HG03097 (cell line): ENCODE data around the gene KIAA1328.

Experiments
- ATAC-seq: cut with Tn5 transposase; IDR thresholded peaks from one replicate; pipeline ENCODE4 v1.9.1; 2021; ENCODE audit not compliant: unreplicated experiment, low FRiP score

Gene KIAA1328

DNA sequence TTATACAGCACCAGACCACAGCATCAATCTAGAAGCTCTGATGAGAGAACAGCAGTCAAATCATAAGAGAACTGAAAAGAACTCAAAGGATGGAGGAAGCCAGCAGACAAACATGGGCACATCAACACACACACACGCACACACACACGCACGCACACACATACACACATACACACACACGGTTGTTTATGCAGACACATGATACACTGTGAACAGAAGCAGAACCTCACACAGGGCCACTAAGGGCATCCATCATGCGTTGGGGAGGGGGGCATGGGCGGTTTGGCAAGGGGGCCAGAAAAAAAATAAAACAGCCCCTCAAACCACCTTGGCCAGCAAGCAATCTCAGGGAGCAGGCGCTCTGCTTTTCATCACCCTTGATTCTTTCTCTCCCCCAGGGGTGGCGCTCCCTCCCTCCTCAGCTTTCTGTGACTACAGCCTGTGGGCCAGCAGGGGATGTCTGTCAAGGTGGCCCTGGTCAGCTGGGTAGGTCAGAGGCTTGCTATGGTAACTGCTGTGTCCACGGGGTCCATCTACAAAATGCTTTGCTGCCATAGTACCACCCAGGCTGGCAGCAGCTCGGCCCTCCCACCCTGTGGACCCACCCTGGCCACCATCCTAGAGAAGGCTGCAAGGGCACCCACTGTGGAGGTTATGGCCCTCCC lies 418.7 kb downstream of the KIAA1328 start:
- ATAC-seq = no peak

DNA sequence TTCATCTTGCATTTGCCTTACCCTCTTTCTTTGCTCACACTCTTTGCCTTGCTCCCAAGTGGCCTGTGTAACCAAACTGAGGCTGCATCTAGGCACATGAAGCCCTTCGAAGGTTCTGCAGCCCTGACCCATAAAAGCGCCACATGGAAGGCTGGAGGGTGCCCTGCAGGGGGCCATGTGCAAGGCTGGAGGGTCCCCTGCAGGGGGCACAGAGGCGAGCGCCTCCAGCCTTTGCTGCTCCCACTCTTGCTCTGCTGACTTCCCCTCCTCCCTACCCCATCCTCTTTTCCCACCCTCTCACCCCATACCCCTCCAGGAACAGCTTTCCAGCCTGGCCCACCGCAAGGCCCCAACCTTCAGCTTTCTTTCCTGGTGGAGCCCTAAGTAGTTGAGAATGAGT lies 419.4 kb downstream of the KIAA1328 start:
- ATAC-seq = no peak

DNA sequence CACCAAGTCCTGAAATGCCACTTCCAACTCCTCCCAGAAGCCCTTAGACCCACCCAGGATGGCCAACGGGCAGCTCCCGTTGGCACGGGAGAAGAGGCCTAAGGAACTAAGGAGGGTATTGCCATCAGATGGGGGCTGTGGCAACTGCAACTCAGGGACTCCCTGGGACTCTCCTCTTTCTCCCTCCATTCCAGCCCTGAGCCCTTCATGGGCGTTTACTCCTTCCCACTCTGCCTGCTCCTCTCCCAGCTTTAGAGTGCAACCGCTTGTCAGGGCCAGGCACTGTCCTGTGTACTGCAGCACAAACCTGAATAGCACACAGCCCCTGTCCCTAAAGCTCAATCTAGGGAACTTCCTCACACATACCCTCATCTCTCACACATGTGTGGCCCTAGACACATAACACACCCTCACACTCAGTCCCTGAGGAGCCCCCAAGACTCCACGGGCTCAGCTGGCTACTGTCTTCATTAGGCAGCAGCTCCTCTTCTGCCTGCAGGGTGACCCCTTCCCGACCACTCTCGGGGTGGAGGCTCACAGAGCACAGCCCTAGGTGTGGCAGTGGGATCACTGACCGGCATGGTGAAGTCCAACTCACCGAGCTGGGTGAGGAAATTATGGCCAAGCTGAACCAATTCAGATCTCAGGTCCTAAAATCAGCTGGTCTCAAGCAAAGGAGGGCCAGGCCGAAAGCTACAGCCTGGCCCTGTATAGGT lies 420.4 kb downstream of the KIAA1328 start:
- no peak for ATAC-seq

GRCh38 chr18:37249895-37250618 lies 421.1 kb downstream of the KIAA1328 start:
- ATAC-seq = no peak

DNA sequence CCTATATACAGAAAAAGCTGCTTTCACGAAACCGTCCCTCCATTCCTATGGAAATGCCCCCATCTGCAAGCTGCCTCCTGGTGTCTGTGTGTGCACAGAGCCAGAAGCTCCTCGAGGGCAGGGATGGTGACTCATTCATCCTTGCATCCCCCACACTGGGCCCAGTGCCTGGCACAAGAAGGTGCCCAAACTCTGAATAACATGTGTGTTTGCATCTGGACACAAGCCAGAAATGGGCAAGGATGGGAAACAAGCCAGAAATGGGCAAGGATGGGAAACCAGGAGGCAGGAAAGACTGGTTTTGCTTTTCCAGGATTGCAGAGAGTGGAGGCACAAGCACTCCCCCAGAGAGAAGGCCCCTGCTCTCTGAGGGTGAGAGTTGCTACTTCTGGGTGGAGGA lies 422.8 kb downstream of the KIAA1328 start:
- no peak for ATAC-seq

DNA sequence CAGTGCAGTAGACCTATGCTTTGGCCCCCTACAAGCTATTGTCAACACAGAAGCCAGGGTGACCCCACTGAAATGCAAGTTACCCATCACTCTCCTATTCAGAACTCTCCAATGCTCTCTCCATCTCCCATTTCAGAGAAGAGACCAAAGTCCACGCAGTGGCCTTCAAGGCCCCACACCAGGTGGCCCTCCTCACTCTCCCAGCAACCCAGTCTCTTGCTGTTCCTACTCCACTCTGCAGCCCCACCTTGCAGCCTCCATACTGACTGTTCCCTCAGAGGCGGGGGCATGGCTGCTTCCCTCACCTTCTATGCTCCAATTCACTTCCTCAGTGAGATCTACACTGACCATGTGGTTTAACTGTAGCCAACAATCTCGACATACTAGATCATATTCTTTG lies 423.4 kb downstream of the KIAA1328 start:
- ATAC-seq = no peak

- no peak for ATAC-seq
Measured at GRCh38 chr18:37252854-37253393, 424.0 kb downstream of the KIAA1328 start.

DNA sequence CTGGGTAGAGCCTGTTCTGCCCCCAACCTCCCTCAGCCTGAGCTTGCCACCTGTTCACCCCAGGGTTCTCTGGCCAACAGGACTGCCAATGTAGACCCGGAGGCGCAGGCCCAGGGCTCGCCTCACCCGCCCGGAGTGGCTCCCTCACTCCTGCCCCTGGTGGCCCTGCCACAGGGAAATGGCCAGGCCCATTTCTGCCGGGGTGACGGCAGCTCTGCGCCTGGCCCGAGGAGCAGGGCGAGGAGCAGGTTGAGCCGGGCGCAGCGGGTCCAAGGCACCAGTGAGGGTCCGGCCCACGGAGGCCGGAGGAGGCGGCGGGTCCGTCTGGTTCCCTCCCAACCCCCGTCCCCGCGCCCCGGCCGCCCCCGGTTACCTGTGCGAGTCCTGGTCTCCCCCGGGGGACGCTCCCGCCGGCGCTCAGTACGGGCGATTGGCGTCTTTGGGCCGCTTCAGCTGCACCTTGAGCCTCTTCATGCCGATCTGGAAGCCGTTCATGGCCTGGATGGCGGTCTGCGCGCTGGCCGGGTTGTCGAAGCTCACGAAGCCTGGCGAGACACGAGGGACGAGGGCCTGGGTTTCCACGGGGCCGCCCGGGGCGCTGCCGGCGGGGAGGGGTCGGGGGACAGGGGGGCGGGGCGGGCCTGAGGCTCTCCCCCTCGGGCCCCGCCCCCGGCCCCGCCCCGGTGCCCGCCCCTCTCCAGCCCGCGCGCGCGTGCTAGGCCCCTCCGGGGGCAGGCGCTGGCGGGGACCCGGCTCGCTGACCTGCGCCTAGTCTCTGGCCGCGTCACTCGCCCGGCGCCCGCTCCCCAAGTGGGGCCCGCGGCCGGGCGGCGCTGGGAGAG lies 424.7 kb downstream of the KIAA1328 start:
- ATAC-seq = no peak

GRCh38 chr18:37254236-37254754 lies 425.4 kb downstream of the KIAA1328 start:
- ATAC-seq = no peak

DNA sequence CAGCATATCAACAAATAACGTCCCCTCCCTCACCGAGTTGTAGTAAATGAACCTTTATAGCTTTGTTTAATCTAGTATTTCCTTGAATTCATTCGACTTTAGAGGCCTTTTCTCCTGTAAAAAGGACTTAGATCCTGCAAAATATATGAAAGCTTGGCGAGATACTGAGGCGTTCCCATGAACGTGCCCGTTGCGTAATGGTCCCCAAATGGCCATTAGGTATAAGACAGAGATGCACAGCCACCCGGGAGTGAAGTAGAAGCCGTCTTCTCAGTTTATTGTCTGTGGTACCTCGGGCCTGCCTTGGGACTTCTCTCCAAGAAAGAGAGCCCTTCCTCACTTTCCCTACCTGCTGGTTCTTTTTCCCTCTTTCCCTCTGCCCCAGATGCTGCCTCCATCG lies 426.0 kb downstream of the KIAA1328 start:
- ATAC-seq = no peak

GRCh38 chr18:37258131-37258530 lies 429.2 kb downstream of the KIAA1328 start:
- no peak for ATAC-seq

DNA sequence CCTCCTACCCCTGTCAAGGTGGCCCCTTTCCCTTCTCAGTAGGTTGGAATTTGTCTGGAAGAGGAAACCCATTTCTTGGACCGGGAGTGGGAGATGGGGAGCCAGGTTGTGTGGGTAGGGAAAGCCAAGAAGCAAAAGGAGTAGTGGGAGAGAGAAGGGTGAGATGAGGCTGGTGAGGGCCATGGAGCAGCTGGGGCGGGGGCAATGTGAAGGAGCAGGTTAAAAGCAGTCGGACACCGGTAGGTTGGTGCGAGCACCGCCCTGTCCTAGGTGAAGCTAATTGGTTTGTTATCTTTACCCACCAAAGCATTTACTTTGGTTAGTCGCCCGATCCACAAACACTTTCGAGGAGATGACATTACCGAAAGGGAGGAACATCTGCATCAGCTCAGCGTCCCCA lies 429.9 kb downstream of the KIAA1328 start:
- no peak for ATAC-seq

GRCh38 chr18:37259711-37260110 lies 430.8 kb downstream of the KIAA1328 start:
- no peak for ATAC-seq

DNA sequence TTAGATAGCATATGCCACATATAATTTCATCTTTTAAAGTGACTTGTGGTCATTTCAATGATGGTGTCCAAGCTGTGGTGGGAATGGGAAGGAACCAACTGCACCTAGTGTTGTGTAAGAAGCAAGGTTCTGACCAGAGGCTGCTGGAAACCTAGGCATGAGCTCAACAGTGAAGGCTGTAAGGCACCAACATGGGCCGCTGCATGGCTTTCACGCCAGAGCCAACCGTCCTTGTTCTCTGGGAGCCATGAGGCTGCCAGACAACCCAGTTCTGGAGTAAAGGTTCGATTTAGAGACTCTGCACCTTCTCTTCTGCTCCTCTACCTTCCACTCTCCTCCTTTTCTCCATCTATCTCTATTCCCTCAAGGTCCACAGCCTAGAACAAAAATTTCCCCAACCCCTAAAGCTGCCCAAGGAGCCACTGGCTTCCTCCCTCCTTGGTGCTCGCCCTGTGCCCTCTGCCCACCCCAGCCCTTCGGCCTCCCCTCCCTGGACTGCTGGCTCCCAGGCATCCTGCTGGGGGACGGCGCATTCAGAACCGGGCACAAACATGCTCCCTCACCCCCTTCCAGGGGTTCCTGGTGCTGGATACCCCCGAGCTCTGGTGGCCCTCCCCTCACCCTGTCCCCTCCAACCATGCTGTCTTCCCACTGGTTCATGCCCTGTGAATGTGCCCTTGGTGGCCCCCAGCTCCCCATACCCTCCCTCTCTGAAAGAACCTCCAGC lies 431.6 kb downstream of the KIAA1328 start:
- ATAC-seq = no peak

- ATAC-seq = no peak
Measured at GRCh38 chr18:37261246-37261840, 432.4 kb downstream of the KIAA1328 start.

- no peak for ATAC-seq
Measured at GRCh38 chr18:37261988-37262387, 433.1 kb downstream of the KIAA1328 start.

DNA sequence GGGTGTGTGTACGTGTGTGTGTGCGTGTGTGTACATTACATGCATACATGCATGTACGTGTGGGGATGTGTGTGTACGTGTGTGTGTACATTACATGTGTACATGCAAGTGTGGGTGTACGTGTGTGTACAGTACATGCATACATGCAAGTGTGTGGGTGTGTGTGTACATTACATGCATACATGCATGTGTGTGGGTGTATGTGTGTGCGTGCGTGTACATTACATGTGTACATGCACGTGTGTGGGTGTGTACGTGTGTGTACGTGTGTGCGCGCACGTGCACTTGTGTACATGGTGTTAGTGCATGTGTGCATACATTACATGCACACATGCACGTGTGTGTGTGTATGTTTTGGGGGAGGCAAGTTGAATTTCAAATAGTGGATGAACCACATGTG lies 436.0 kb downstream of the KIAA1328 start:
- ATAC-seq = no peak

DNA sequence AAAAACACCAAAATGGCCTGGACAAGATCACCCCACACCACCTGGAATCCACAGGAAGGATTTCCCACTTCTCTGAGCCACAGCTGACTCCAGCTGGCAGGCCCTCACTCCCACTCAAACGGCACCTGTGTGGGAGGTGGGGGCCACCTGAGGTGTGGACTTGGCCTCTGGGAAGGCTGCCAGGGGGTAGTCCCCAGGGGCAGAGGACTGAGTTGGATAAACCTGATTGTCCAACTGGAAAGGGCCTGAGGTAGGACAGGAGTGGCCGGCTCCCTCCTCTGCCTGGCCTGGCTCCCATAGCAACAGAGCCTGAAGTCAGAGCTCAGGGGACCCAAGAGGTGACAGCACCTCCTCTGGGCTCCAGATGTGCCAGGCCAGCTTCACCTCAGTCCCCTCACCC lies 436.5 kb downstream of the KIAA1328 start:
- ATAC-seq = no peak

- ATAC-seq = no peak
Measured at GRCh38 chr18:37266290-37266689, 437.4 kb downstream of the KIAA1328 start.
